PC-9 (cell line): ENCODE results near the gene PDE4D.

Experiments
- EZH2 ChIP-seq: fragments of 200-600 bp; sonication (generic); IDR thresholded peaks from 2 replicates; pipeline ENCODE4 v1.8.0; 2017; ENCODE audit warnings: antibody characterized with exemption, low read depth
- TF ChIP-seq, protein P1 (sequence below): fragments of 200-600 bp; sonication (generic); conservative IDR thresholded peaks from 2 replicates; pipeline ENCODE4 v1.6.1; 2017; ENCODE audit warnings: mixed run types, antibody characterized with exemption, mild to moderate bottlenecking, moderate library complexity

DNA sequence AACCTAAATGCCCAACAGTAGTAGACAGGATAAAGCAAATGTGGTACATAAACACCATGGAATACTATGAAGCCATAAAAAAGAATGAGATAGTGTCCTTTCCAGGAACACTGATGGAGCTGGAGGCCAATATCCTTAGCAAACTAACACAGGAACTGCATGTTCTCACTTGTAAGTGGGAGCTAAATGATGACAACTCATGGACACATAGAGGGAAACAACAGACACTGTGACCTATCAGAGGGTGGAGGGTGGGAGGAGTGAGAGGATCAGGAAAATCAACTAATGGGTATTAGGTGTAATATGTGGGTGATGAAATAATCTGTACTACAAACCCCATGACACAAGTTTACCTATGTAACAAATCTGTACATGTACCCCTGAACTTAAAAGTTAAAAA, 805.0 kb downstream of the PDE4D start:
- no peak for TF ChIP-seq EZH2
- TF ChIP-seq, protein P1, sequence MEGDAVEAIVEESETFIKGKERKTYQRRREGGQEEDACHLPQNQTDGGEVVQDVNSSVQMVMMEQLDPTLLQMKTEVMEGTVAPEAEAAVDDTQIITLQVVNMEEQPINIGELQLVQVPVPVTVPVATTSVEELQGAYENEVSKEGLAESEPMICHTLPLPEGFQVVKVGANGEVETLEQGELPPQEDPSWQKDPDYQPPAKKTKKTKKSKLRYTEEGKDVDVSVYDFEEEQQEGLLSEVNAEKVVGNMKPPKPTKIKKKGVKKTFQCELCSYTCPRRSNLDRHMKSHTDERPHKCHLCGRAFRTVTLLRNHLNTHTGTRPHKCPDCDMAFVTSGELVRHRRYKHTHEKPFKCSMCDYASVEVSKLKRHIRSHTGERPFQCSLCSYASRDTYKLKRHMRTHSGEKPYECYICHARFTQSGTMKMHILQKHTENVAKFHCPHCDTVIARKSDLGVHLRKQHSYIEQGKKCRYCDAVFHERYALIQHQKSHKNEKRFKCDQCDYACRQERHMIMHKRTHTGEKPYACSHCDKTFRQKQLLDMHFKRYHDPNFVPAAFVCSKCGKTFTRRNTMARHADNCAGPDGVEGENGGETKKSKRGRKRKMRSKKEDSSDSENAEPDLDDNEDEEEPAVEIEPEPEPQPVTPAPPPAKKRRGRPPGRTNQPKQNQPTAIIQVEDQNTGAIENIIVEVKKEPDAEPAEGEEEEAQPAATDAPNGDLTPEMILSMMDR = no peak
